HepG2 (cell line): ENCODE results near the gene CLTCL1. TPM values are rescaled to one million over a fixed set of nuclear protein-coding genes. Genes with fewer than 3 reads are reported as not detected.

Source experiments
- ATAC-seq: fragments of 200-7000 bp; cut with Tn5 transposase; 3 replicates; pipeline ENCODE4 v1.9.1; 2020; ENCODE audit warnings: mild to moderate bottlenecking, moderate library complexity
- BruUV-seq: library from RNA; stranded (reverse); fragments of 400-500 nt; replicated peaks from 2 replicates; lab custom pipeline; 2021; lab: Mats Ljungman, UMichigan
- CTCF ChIA-PET: fragments of 300-600 bp; formaldehyde crosslinking; extraction: SDS; loops from one replicate; lab custom pipeline; 2021; ENCODE audit warnings: low total read pairs, inconsistent platforms, low intra/inter-chr PET ratio; lab: Yijun Ruan, JAX
- POLR2A ChIA-PET: fragments of 350-600 bp; sonication (Branson Sonifier 250); formaldehyde crosslinking; loops from one replicate; lab custom pipeline; 2020; ENCODE audit warnings: antibody characterized with exemption, inconsistent platforms; lab: Yijun Ruan, JAX
- DNase-seq: peaks from one replicate; pipeline ENCODE4 v3.0.0-alpha.2; 2015; ENCODE audit warnings: low spot score
- FAIRE-seq: peaks from 3 replicates; lab custom pipeline; 2011; peaks lifted over from hg19 to GRCh38; lab: Jason Lieb, UNC
- H2AFZ ChIP-seq: one replicate; pipeline ENCODE4 v1.6.1; 2011; ENCODE audit warnings: low read length, inconsistent platforms
- H3K27ac ChIP-seq: fragments of 300-600 bp; 3 replicates; pipeline ENCODE4 v1.8.0; 2011; ENCODE audit warnings: mixed run types, mild to moderate bottlenecking, mixed read lengths, low read length, inconsistent platforms; ENCODE audit not compliant: insufficient read depth; ENCODE audit errors: extremely low read length
- H3K27me3 ChIP-seq, 2 experiments: fragments of 200-600 bp in 1 of 2; 2 replicates in 1 of 2; 3 replicates in 1 of 2; pipeline versions ENCODE4 v1.6.0 to v1.8.0; 2011; ENCODE audit warnings: low read length in 2 of 2, mild to moderate bottlenecking in 2 of 2, moderate library complexity in 2 of 2, inconsistent platforms in 1 of 2; ENCODE audit not compliant: insufficient read depth in 2 of 2, control insufficient read depth in 1 of 2
- H3K36me3 ChIP-seq, 2 experiments: fragments of 200-600 bp in 1 of 2; replicated peaks in 1 of 2; 2 replicates in 1 of 2; 3 replicates in 1 of 2; pipeline versions ENCODE4 v1.5.1 to v1.8.0; 2011; ENCODE audit warnings: low read length in 2 of 2, inconsistent platforms in 1 of 2; ENCODE audit not compliant: insufficient read depth in 2 of 2, control insufficient read depth in 1 of 2
- H3K4me1 ChIP-seq: 2 replicates; pipeline ENCODE4 v1.5.1; 2012; ENCODE audit warnings: low read length, inconsistent platforms; ENCODE audit not compliant: insufficient read depth
- H3K4me2 ChIP-seq: 2 replicates; pipeline ENCODE4 v1.6.0; 2011; ENCODE audit warnings: low read depth, low read length, inconsistent platforms
- H3K4me3 ChIP-seq, 3 experiments: fragments of 200-600 bp in 1 of 3; sonication (generic), shearing (Covaris generic) in 1 of 3; replicated peaks in 1 of 3; 2 replicates each; pipeline ENCODE4 v1.5.1; 2011 to 2016; ENCODE audit warnings: low read length in 3 of 3, inconsistent platforms in 2 of 3, low read depth in 2 of 3, mild to moderate bottlenecking in 2 of 3, control low read depth in 1 of 3, mixed read lengths in 1 of 3; ENCODE audit not compliant: insufficient read depth in 1 of 3
- H3K79me2 ChIP-seq: one replicate; pipeline ENCODE4 v1.6.1; 2011; ENCODE audit warnings: low read length, inconsistent platforms; ENCODE audit not compliant: insufficient read depth
- H3K9ac ChIP-seq: 2 replicates; pipeline ENCODE4 v1.6.0; 2011; ENCODE audit warnings: mild to moderate bottlenecking, low read depth, low read length, inconsistent platforms; ENCODE audit not compliant: insufficient read depth
- H3K9me3 ChIP-seq: 2 replicates; pipeline ENCODE4 v1.5.1; 2012; ENCODE audit warnings: mild to moderate bottlenecking, low read length
- H4K20me1 ChIP-seq: 2 replicates; pipeline ENCODE4 v1.6.0; 2011; ENCODE audit warnings: inconsistent platforms, mild to moderate bottlenecking, low read length, moderate library complexity; ENCODE audit not compliant: insufficient read depth
- ELF3 ChIP-seq: IDR thresholded peaks from 2 replicates; pipeline ENCODE4 v1.6.1; 2016; ENCODE audit warnings: missing genetic modification reagents, missing compliant biosample characterization
- EZH2 ChIP-seq: conservative IDR thresholded peaks from 2 replicates; pipeline ENCODE4 v1.6.1; 2012; ENCODE audit warnings: mild to moderate bottlenecking, low read depth, low read length, moderate library complexity
- HBP1 ChIP-seq: IDR thresholded peaks from 2 replicates; pipeline ENCODE4 v1.6.1; 2016; ENCODE audit warnings: low read depth, control low read depth
- NFYC ChIP-seq: IDR thresholded peaks from 2 replicates; pipeline ENCODE4 v1.6.1; 2016; ENCODE audit warnings: missing genetic modification reagents, missing compliant biosample characterization
- NR2F2 ChIP-seq: IDR thresholded peaks from 2 replicates; pipeline ENCODE4 v1.6.1; 2012; ENCODE audit warnings: low read depth, inconsistent platforms, borderline replicate concordance
- PATZ1 ChIP-seq: sonication (generic); formaldehyde crosslinking; IDR thresholded peaks from 2 replicates; pipeline ENCODE4 v1.4.0; 2020; ENCODE audit warnings: missing genetic modification reagents
- RFXANK ChIP-seq: IDR thresholded peaks from 2 replicates; pipeline ENCODE4 v1.6.1; 2016
- SCMH1 ChIP-seq: sonication (generic); formaldehyde crosslinking; IDR thresholded peaks from 2 replicates; pipeline ENCODE4 v1.9.0; 2021; ENCODE audit warnings: missing genetic modification reagents, mild to moderate bottlenecking, borderline replicate concordance
- TOPORS ChIP-seq: sonication (generic); formaldehyde crosslinking; IDR thresholded peaks from 2 replicates; pipeline ENCODE4 v1.8.0; 2023; ENCODE audit warnings: mild to moderate bottlenecking, missing genetic modification reagents
- ZBTB7A ChIP-seq: sonication (generic); formaldehyde crosslinking; IDR thresholded peaks from 2 replicates; pipeline ENCODE4 v1.8.0; 2022; ENCODE audit warnings: mild to moderate bottlenecking, missing genetic modification reagents
- ZFP82 ChIP-seq: sonication (generic); formaldehyde crosslinking; IDR thresholded peaks from 2 replicates; pipeline ENCODE4 v1.5.1; 2020; ENCODE audit warnings: mild to moderate bottlenecking, missing genetic modification reagents, borderline replicate concordance
- ZNF367 ChIP-seq: sonication (generic); formaldehyde crosslinking; IDR thresholded peaks from 2 replicates; pipeline ENCODE4 v1.4.0; 2020; ENCODE audit warnings: missing genetic modification reagents, borderline replicate concordance
- WGBS: methylation state at CpG from one replicate; pipeline ENCODE4 v1.1.6; 2017; ENCODE audit warnings: low lambda C conversion rate; 5-methylcytosine and 5-hydroxymethylcytosine counted together
- in situ Hi-C: cut with HindIII; loops from 2 replicates; pipeline ENCODE4 v1.10.0; 2017; ENCODE audit warnings: low pct_unique_long_range_greater_than_20kb; ENCODE audit not compliant: extremely low pct_ligation_motif_present
- intact Hi-C: fragments of 100-400 bp; cut with micrococcal nuclease; formaldehyde crosslinking; loops from one replicate; pipeline ENCODE4 v1.10.0; 2022; ENCODE audit not compliant: unreplicated experiment
- polyA plus RNA-seq, 8 experiments: library from polyadenylated mRNA; depleted of rRNA in 3 of 8; stranded (reverse) in 7 of 8; unstranded in 1 of 8; fragments of >200 nt; fragmentation: Illumina TruSeq in 4 of 8; extraction: Trizol in 4 of 8; gene quantifications; 2 replicates each; pipeline versions ENCODE4 v1.2.1 to v1.2.3, GENCODE V29; 2011 to 2016; ENCODE audit warnings: low read depth in 4 of 8, missing spikeins in 1 of 8, mixed read lengths in 1 of 8; ENCODE audit not compliant: insufficient read depth in 1 of 8
- total RNA-seq, 5 experiments: library from RNA; depleted of rRNA; stranded (reverse); fragments of >200 nt; fragmentation: Illumina TruSeq; extraction: Trizol; gene quantifications; 2 replicates each; pipeline ENCODE4 v1.2.3, GENCODE V29; 2016; ENCODE audit warnings: low read depth in 1 of 5
- TF ChIP-seq, protein P1 (sequence below): sonication (generic); formaldehyde crosslinking; IDR thresholded peaks from 2 replicates; pipeline ENCODE4 v1.5.1; 2020; ENCODE audit warnings: mild to moderate bottlenecking, missing genetic modification reagents, borderline replicate concordance
- TF ChIP-seq, protein P2 (sequence below): IDR thresholded peaks from 2 replicates; pipeline ENCODE4 v1.6.1; 2016; ENCODE audit warnings: missing compliant biosample characterization, missing genetic modification reagents, borderline replicate concordance
- TF ChIP-seq, protein P3 (sequence below): sonication (generic); formaldehyde crosslinking; IDR thresholded peaks from 2 replicates; pipeline ENCODE4 v1.5.0; 2020; ENCODE audit warnings: missing genetic modification reagents

The CLTCL1 gene
- total and polyA plus RNA-seq, 2 of the 13 experiments (the other 11 are each of a cell fraction or from before 2014, with no cell fraction given): 8.1 to 10.9 TPM

DNA sequence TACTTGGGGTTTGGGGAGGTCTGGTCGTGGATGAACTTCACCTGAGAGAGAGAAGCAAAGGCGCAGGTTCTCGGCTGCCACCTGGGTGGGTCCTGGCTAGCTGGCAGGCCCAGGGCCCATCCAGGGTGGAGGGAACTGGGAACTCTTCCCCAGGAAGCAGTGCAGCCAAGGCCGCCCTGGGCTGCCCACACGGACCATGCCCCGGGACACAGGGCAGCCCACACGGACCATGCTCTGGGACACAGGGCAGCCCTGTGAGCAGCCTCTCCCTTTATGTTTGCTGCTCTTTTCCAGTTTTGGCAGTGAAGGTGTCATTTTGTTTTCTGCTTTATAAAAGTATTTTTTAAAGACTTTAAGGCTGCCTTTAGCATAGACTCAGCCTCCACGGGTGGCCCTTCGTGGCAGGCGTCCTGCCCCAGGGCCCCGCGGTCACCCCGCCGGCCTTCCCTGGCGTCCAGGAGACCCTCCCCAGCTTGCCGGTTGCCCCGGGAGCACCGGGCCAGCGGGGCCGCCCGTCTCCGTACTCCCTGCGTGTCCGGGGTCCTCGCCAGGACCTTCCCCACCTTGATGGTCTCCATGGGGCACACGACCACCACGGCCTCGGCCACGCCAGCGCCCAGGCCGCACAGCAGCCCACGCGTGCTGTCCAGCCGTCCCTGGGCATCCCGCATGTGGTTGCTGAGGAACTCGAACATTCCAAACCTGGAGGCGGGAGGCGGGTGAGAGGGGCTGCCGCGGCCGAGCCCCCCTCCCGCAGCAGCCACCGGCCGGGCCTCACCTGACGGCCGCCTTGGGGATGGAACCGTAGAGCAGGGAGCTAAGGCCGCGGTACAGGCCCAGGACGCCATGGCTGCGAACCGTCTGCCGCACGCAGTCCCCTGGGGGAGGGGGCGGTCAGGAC lies 114.1 kb downstream of the CLTCL1 start:
- Histone ChIP-seq H3K9me3 (no peaks in the 10 kb centered on the region), H2AFZ (no peak overlapping the region), H3K9ac (peak overlapping the region; percentile 90), H3K36me3 (peaks cover 3 to 15% of the 10 kb centered on the region in 2 experiments; a peak in 3 of 5 replicates), H3K27ac (peak overlapping the region; percentile 95), H3K4me2 (peak overlapping the region; percentile 95), H3K79me2 (peaks cover 32% of the 10 kb centered on the region), H4K20me1 (peaks cover 25% of the 10 kb centered on the region), H3K4me3 (peak overlapping the region; percentile 80 to 94 (median 92)), H3K4me1 (peaks cover 68% of the 10 kb centered on the region), H3K27me3 (no peaks in the 10 kb centered on the region)
- 17% methylated on average over 20 of the region's 55 CpGs for WGBS
- DNase-seq: no peak
- FAIRE-seq: no peak
- ATAC-seq: no peak
- ChIA-PET POLR2A (interaction anchor here (1.3 to 3.6 kb wide), 4 partner anchors 9 to 114 kb away, joined by 5 to 22 read pairs (median 19); partner anchors contain the start of genes CLTCL1, DGCR2 and ESS2), CTCF (no interaction called here)
- in situ Hi-C loops (no loop called here), intact Hi-C loops (loop anchor here (1.0 to 5.0 kb wide), 2 partner anchors 33 to 255 kb away; partner anchors contain the start of genes ESS2, HIRA and MRPL40)
- TSS peak; percentile 57 for BruUV-seq
- TF ChIP-seq ELF3 (CRISPR knock-in tag): no peak
- 0 out of 2 replicates have a peak, but pooled peaks have one; percentile 3 for TF ChIP-seq PATZ1 (CRISPR knock-in tag)
- TF ChIP-seq SCMH1 (CRISPR knock-in tag): no peak
- TF ChIP-seq, protein P1, sequence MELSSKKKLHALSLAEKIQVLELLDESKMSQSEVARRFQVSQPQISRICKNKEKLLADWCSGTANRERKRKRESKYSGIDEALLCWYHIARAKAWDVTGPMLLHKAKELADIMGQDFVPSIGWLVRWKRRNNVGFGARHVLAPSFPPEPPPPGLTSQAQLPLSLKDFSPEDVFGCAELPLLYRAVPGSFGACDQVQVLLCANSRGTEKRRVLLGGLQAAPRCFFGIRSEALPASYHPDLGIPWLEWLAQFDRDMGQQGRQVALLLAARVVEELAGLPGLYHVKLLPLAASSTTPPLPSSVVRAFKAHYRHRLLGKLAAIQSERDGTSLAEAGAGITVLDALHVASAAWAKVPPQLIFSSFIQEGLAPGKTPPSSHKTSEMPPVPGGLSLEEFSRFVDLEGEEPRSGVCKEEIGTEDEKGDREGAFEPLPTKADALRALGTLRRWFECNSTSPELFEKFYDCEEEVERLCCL: no peak
- TF ChIP-seq, protein P2, sequence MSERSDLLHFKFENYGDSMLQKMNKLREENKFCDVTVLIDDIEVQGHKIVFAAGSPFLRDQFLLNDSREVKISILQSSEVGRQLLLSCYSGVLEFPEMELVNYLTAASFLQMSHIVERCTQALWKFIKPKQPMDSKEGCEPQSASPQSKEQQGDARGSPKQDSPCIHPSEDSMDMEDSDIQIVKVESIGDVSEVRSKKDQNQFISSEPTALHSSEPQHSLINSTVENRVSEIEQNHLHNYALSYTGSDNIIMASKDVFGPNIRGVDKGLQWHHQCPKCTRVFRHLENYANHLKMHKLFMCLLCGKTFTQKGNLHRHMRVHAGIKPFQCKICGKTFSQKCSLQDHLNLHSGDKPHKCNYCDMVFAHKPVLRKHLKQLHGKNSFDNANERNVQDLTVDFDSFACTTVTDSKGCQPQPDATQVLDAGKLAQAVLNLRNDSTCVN (CRISPR knock-in tag): 0 out of 2 replicates have a peak, but pooled peaks have one; percentile 58
- no peak for TF ChIP-seq RFXANK (CRISPR knock-in tag)
- no peak for TF ChIP-seq EZH2
- no peak for TF ChIP-seq HBP1 (CRISPR knock-in tag)
- no peak for TF ChIP-seq ZBTB7A (CRISPR knock-in tag)
- no peak; the same call in 1 of the 2 replicates for TF ChIP-seq ZNF367
- TF ChIP-seq TOPORS (CRISPR knock-in tag): no peak
- TF ChIP-seq NFYC: no peak
- peak; percentile 21; the same call in 1 of the 2 replicates for TF ChIP-seq NR2F2
- TF ChIP-seq, protein P3, sequence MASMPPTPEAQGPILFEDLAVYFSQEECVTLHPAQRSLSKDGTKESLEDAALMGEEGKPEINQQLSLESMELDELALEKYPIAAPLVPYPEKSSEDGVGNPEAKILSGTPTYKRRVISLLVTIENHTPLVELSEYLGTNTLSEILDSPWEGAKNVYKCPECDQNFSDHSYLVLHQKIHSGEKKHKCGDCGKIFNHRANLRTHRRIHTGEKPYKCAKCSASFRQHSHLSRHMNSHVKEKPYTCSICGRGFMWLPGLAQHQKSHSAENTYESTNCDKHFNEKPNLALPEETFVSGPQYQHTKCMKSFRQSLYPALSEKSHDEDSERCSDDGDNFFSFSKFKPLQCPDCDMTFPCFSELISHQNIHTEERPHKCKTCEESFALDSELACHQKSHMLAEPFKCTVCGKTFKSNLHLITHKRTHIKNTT: no peak
- no peak for TF ChIP-seq ZFP82 (CRISPR knock-in tag)
